Mucosa of stomach (tissue), 1 donor: ENCODE data around the gene HLA-DOA.
A peak's percentile ranks its signal among the peaks of the same experiment; 100 is the strongest.

Source experiments
- H3K27me3 ChIP-seq: one replicate; pipeline ENCODE4 v1.7.0; 2013; ENCODE audit warnings: mild to moderate bottlenecking, low read length; ENCODE audit not compliant: control insufficient read depth, insufficient read depth
- H3K36me3 ChIP-seq: one replicate; pipeline ENCODE4 v1.7.0; 2013; ENCODE audit warnings: low read length; ENCODE audit not compliant: control insufficient read depth, insufficient read depth
- H3K4me1 ChIP-seq: one replicate; pipeline ENCODE4 v1.7.0; 2013; ENCODE audit warnings: mild to moderate bottlenecking, low read length; ENCODE audit not compliant: control insufficient read depth, insufficient read depth
- H3K4me3 ChIP-seq: one replicate; pipeline ENCODE4 v1.7.0; 2013; ENCODE audit warnings: low read length
- H3K9ac ChIP-seq: one replicate; pipeline ENCODE4 v1.7.0; 2013; ENCODE audit warnings: mild to moderate bottlenecking, low read length, moderate library complexity
- H3K9me3 ChIP-seq: one replicate; pipeline ENCODE4 v1.7.0; 2013; ENCODE audit warnings: mild to moderate bottlenecking, low read length, moderate library complexity; ENCODE audit not compliant: control insufficient read depth
- donor health status: Pancreatic carcinoma.

The HLA-DOA gene

DNA sequence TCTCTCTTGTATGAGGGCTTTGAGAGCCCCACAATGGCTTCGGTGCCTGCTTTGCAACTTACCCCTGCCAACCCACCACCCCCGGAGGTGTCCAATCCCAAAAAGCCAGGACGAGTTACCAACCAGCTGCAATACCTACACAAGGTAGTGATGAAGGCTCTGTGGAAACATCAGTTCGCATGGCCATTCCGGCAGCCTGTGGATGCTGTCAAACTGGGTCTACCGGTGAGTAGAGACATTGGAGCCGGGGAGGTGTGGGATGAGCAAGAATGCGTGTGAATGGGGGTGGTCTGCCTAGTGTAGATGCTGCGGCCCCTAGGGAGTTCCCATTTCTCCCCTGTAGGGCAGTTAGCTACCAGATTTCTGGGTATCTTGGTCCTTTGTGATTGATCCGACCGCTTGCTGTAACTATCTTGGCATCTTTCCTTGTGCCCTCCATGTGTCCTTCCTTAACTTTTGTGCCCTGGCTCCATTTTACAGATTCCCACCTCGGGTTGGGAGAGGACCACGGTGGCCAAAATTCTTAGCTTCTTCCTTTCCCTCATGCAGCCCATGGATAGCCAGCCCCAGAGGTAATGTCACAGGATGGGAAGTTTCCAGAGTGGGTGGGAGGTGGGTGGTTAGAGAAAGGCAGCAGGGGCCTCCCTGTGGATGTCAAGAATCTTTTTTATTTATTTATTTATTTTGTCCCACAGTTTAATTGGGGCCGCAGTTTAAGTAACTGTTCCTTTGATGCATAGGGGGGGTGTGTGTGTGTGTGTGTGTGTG lies 34.7 kb downstream of the HLA-DOA start:
- no peaks in the 10 kb centered on the region for H3K9me3 ChIP-seq
- H3K9ac ChIP-seq: peak overlapping the region; percentile 81
- H3K27me3 ChIP-seq: no peaks in the 10 kb centered on the region
- H3K4me3 ChIP-seq: peak overlapping the region; percentile 82
- peaks cover 41% of the 10 kb centered on the region for H3K4me1 ChIP-seq
- peaks cover 41% of the 10 kb centered on the region for H3K36me3 ChIP-seq

DNA sequence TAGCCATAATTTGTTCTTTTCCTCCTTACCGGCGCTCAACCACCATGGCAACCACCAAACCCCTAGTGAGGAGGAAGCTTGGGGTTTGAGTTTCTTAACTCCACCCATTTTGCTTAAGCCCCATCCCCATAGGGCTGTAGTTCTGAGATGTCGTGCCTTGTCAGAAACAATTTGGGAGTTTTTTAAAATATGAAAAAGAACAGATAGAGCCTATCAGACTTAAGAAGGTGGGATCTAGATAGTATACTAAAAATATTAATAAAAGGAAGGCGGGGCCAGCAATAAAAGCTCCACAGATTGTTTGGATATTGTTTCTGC lies 35.4 kb downstream of the HLA-DOA start:
- H3K4me1 ChIP-seq: peaks cover 46% of the 10 kb centered on the region
- peaks cover 38% of the 10 kb centered on the region for H3K36me3 ChIP-seq
- no peaks in the 10 kb centered on the region for H3K27me3 ChIP-seq

DNA sequence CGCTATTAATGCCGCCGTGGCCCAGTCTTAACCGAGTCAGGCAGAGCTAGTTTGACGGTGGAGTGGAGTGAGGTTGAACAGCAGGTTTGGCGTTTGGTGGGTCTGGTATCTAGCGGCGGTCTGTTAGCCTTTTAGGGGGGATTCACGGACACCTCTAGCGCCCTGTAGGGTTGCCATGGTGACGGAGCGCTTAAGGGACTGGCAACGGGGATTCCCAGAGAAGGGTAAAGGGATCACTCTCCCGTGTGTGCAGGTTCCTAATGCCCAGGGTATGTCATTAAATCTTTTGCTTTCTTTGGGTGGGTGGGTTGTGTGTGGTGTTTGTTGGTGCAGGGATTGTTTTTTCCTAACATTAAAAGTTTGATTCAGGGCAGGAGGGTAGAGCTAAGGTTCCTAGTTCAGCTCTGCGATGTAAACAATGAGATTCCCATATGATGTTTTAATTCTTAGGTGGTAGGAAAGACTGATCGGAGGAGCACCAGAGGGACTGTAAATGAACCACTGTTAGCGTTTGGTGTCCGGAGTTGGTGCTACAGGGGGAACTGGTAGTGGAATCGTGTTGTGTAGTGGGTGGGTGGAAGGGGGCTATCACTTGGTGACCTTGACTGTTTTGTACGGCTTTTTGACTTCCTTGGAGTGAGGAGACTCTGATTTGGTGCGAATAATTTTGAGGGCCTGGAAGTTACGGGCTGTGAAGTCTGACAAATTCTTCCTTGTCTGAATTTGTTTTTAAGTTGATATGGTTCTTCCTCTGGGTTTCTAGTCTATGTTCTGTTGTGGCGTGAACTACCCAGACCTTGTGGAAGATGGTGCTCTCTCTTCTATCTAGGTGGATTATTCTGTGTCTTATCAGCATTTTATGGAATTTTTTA lies 36.0 kb downstream of the HLA-DOA start:
- peak overlapping the region; percentile 82 for H3K4me3 ChIP-seq
- H3K4me1 ChIP-seq: peaks cover 43% of the 10 kb centered on the region
- peak overlapping the region; percentile 81 for H3K9ac ChIP-seq
- H3K9me3 ChIP-seq: no peaks in the 10 kb centered on the region
- H3K27me3 ChIP-seq: no peaks in the 10 kb centered on the region
- peaks cover 35% of the 10 kb centered on the region for H3K36me3 ChIP-seq

More for the DNA sequence above, 35.4 kb downstream of the HLA-DOA start:
- Histone ChIP-seq H3K9ac (peak overlapping the region; percentile 81), H3K9me3 (no peaks in the 10 kb centered on the region), H3K4me3 (peak overlapping the region; percentile 82)

DNA sequence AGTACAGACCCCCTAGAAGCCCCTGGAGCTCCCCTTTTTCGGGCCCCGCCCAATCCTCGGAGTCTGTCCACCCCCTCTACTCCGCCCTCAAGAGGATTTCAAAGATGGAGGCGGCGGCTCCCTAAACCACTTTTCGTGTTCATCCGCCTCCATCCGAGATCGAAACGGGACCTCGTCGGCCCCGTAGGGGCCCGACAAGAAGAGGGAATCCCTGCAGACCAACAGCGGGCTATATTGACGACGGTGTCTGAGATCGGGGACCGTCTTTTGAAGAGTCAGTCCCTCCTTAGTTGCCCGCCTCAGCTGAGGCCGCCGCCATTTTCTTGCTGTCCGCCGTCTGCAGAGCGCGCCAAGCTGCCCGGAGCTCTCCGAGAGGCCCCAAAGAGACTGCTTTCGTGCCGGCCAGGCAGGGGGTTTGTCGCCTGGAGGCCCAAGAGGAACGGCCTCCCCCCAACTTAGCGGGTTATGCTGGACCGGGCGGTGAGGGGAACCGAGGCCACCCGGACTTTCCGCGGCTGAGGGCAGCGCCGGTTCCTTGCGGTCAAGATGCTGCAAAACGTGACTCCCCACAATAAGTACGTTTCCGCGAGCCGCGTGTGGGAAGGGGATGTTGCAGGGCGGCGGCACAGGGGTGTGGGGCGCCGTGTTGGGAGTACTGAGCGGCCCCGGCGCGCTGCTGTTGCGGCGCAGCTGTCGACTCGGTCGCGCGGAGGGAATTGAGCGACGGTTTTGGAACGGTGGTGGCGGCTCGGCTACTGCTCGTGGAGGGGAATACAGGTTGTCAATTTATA lies 36.8 kb downstream of the HLA-DOA start:
- Histone ChIP-seq H3K9ac (peak overlapping the region; percentile 81), H3K4me3 (peak overlapping the region; percentile 82), H3K36me3 (peaks cover 27% of the 10 kb centered on the region), H3K27me3 (no peaks in the 10 kb centered on the region), H3K4me1 (peaks cover 34% of the 10 kb centered on the region), H3K9me3 (no peaks in the 10 kb centered on the region)

DNA sequence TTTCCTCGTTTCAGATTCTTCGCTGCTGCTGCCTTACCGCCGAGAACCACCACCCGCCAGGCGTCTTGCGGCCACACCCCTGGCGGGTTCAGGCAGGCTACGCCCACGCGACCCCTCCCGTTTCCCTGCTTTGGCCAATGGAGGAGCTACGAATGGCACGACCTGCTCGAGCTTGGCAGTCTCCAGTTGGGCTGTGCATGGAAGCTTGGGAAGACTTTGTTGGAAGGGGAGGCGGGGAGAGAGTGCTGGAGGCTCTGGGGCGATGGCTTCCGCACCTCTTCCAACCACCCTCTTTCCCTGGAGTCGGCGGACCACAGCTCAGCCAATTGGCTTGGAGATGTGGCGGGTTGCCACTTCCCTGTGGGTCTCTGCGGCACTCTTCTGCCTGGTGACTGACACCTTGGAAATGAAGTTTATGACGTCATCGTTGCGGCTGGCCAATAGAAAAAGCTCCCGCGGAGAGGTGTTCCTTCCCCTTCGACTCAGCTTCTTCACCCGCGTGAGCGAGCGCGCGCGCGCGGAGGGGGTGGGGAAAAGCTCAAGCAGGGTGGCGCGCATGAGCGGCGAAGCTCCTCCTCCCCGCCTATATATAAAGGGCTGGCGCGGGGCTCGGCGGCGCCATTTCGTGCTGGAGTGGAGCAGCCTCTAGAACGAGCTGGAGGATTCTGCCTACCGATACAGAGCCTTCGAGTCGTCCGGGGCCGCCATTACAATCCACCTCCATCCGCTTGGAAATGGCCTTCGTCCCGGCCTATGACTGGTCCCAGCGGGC lies 37.6 kb downstream of the HLA-DOA start:
- H3K9ac ChIP-seq: peak overlapping the region; percentile 99
- H3K36me3 ChIP-seq: peaks cover 25% of the 10 kb centered on the region
- H3K9me3 ChIP-seq: no peaks in the 10 kb centered on the region
- peak overlapping the region; percentile 82 for H3K4me3 ChIP-seq
- H3K4me1 ChIP-seq: peaks cover 34% of the 10 kb centered on the region
- H3K27me3 ChIP-seq: no peaks in the 10 kb centered on the region

DNA sequence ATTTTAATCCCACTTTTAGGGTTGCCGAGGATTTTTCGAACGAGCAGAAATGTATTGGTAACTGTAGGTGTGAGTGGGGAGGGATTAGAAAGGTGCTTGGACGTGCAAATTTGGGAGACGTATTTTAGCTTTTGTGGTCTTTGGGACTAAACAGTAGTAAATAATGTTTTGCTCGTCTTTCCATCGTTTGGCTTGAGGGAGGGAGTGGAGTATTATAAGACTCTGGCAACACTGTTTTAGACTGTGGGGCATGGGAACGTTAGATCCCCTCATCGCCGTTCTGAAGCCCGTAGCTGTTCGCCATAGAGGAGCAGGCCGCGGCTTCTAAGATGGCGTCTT lies 38.2 kb downstream of the HLA-DOA start:
- H3K4me1 ChIP-seq: peaks cover 30% of the 10 kb centered on the region
- H3K9me3 ChIP-seq: no peaks in the 10 kb centered on the region
- H3K36me3 ChIP-seq: peaks cover 25% of the 10 kb centered on the region
- peak overlapping the region; percentile 99 for H3K9ac ChIP-seq
- H3K27me3 ChIP-seq: no peaks in the 10 kb centered on the region
- peak overlapping the region; percentile 77 for H3K4me3 ChIP-seq

GRCh38 chr6:32970413-32971241 lies 38.8 kb downstream of the HLA-DOA start:
- peak overlapping the region; percentile 99 for H3K9ac ChIP-seq
- H3K4me1 ChIP-seq: peaks cover 24% of the 10 kb centered on the region
- H3K27me3 ChIP-seq: no peaks in the 10 kb centered on the region
- H3K4me3 ChIP-seq: peak overlapping the region; percentile 90
- H3K36me3 ChIP-seq: peaks cover 25% of the 10 kb centered on the region
- no peaks in the 10 kb centered on the region for H3K9me3 ChIP-seq

DNA sequence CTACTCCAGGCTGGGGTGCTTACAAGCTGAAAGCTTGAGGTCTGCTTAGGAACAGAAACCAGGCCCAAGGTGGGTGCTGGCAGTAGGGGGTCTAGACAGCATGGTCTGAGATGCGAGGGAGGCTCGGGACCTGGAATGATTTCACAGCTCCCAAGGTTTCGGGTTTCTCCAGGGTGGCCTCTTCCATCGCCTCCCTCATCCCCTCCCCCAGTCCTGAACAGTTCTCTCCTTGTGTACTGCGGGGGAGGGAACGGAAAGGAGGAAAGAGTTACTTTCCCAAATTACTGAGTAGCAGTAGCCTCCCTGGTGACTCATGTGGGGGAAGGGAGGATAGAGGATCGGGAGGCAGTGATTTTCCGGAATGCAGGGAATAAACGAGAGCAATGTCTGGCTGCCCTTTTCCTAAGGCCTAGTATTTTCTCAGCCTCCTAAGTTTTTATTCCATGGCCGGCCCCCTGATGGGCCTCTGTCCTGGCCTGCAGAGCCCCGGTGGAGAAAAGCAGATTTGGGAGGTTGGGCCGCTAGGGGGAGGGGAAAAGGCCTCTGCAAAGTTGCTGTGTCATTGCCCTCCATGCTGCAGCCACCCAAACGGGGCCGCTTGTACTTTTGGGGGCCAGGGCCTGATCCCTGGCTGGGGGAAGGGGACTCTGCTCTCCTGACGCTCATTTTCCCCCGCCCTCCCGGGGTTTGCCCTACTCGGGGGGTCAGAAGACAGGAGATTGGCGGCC lies 39.5 kb downstream of the HLA-DOA start:
- peak overlapping the region; percentile 99 for H3K9ac ChIP-seq
- peaks cover 17% of the 10 kb centered on the region for H3K4me1 ChIP-seq

GRCh38 chr6:32968867-32969684 lies 40.3 kb downstream of the HLA-DOA start:
- no peaks in the 10 kb centered on the region for H3K27me3 ChIP-seq
- H3K9ac ChIP-seq: peak overlapping the region; percentile 99
- no peaks in the 10 kb centered on the region for H3K9me3 ChIP-seq
- peaks cover 14% of the 10 kb centered on the region for H3K36me3 ChIP-seq
- H3K4me3 ChIP-seq: peak overlapping the region; percentile 90
- H3K4me1 ChIP-seq: peaks cover 16% of the 10 kb centered on the region

More for the DNA sequence above, 39.5 kb downstream of the HLA-DOA start:
- Histone ChIP-seq H3K9me3 (no peaks in the 10 kb centered on the region), H3K27me3 (no peaks in the 10 kb centered on the region), H3K36me3 (peaks cover 20% of the 10 kb centered on the region), H3K4me3 (peak overlapping the region; percentile 90)
